GM12892 (cell line): ENCODE data around the gene LPAR3.

Experiments used
- POLR2A ChIP-seq: IDR thresholded peaks from 2 replicates; pipeline ENCODE4 v1.6.1; 2011; ENCODE audit warnings: low read depth, low read length, control low read depth
- POLR2AphosphoS5 ChIP-seq: IDR thresholded peaks from 2 replicates; pipeline ENCODE4 v1.6.1; 2011; ENCODE audit warnings: low read depth, low read length, control low read depth
- TAF1 ChIP-seq: IDR thresholded peaks from 2 replicates; pipeline ENCODE4 v1.6.1; 2011; ENCODE audit warnings: low read depth, mild to moderate bottlenecking, control low read depth, low read length, borderline replicate concordance

- TF ChIP-seq POLR2A = no peak
- no peak for TF ChIP-seq POLR2AphosphoS5
- TF ChIP-seq TAF1 = no peak
Measured at GRCh38 chr1:84920159-84920558, 27.2 kb upstream of the LPAR3 start.
